ENCODE data around the gene PHLDA3.
A peak's percentile ranks its signal among the peaks of the same experiment; 100 is the strongest.
"Not testable (repeated sequence)": the region's sequence is repeated elsewhere in the genome, so short reads cannot be mapped to it uniquely, and the experiment has no call there.

The PHLDA3 gene

DNA sequence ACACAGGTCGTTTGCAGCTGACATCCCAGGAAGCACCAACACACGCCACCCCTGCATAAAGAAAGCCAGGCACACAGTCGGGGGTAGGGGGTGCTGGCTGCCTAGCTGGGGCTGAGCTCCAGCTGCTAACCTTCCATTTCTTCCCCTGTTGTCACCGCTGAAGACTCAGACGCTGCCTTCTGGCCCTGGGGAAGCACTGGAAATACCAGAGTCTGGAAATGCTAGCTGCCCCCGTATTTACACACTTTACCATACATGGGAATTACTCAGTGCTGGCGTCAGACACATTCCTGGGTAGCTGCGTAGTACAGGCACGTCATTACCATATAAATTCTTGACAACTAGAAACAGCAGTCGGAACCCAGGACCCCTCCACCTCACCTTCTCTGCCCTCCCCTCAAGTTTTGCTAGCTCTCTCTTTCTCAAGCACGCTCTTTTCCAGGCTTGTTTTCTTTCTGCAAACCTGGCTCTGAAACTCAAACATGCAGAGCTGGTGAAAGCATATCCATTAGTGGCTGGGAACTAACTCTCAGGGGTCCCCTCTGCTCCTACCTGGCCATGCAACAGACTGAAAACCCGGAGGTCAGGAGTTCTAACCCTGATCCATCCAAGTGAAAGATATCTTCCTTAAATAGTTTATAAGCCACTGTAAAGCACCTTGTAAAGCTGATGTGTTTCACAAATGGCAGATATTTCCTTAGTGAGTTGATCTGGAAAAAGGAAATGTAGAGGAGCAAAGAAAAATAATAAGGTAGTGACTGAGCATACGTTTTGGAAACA lies 34.6 kb upstream of the PHLDA3 start:
- no peak for DNase-seq

DNA sequence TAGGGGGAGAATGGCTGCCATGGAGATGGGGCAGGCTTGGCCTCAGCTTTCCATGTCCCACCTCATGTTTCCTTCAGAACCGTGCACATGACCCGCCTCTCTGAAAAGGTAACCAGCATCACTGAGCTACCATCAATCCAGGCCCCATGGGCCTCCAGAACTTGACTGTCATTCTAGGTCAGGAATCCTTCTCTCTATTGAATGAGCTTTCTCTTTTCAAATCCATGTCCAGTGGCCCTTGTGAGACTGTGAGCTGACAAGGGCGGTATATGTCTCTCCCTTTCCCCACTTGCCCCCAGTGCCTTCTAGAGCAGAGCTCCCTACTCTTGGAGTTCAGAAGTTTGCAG lies 33.5 kb upstream of the PHLDA3 start:
- no peak for DNase-seq

DNA sequence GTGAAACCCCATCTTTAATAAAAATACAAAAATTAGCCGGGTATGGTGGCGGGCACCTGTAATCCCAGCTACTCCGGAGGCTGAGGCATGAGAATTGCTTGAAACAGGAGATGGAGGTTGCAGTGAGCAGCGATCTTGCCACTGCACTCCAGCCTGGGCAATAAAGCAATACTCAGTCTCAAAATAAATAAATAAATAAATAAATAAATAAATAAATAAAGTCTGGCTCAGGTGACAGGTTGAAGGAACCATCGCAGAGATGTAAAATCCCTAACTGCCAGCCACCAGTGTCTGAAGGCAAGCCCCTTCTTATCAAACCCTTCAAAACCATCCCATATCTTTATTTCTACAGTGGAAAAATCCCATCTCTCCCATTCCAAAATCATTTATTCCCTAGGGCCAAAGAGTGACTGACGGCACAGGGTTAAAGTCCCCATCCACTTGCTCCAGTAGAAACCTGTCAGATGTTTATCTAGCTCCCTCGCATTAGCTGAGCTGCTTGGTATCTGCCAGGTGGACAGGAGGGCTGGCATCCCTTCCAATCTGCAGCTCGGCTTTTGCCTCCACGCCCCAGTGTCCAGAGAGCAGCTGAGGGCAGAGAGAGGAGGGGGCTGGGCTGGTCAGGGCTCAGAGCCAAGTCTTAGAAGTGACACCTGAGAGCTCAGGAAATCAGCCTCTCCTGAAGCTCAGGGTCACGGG lies 33.0 kb upstream of the PHLDA3 start:
- peak; percentile 94 for DNase-seq

DNA sequence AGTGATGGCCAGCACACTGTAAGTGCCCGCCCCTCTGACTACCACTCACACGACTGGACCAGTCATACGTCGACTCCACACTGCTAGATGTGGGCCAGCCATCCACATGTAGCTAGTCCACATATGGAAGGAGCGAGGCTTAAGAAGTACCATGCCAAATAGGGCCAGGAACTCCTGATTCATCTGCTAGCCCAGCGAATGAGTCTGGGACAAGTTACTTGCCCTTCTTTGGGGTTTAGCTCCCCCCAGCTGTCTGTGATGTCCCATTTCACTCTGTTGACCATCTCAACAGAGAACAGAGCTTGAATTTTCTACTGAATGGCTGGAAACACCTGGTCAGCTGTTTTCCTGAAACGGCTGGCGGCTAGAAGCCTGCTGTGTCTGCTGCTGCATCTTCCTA lies 32.2 kb upstream of the PHLDA3 start:
- DNase-seq, result no peak

DNA sequence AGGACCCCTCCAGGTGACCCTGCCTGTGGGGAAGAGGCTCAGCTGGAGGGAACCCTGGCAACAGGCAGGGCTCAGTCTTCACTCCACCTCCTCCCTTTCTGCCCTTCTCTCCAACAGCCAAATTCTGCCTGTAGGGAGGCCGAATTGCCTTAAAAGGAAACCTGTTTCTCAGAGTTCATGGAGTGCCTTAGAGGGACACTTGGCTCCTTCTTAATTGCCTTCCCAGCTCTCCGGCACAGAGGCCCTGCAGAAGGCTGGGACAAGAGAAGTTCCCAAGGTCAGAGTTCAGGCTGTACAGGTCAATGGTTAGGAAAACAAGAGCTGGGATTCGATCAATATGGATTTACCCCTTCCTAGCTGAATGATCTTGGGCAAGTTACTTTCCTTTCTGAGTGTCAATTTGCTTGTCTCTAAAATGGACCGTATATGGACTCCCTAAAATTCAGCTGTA lies 31.7 kb upstream of the PHLDA3 start:
- no peak for DNase-seq

DNA sequence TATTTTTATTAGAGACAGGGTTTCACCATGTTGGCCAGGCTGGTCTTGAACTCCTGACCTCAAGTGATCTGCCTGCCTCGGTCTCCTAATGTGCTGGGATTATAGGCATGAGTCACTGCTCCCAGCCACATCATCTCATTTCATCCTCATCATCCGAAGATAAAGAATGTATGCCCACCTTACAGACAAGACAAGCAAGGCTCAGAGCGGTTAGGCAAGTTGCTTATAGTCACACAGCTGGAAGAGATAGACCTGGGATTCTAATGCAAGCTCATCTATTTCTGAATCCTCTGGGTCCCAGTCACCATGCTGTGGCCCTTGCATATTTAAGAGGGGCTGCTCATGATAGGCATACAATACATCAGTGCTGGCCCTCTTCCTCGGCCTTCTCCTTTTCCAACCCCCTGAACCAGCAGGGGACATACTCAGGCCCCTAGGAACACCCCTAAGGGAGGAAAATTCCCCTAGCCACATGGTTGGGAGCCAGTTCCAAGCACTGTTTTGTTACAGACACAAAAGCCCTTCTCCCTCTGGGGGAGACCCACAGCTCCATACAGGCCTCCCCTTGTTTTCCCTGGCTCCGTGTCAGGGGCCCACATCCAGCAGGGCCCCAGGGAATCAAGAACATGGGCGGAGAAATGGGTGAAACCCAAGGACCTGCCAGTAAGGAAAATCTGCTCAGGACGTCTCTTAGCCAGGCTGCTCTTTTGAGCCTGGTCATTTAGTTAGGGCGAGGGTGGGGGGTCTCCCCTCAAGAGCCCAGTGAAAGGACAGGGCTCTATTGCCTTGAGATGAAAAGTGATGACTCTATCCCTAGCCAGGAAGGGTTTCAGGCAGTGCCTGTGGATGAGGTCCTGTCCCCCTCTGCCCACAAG lies 31.0 kb upstream of the PHLDA3 start:
- no peak for DNase-seq

DNA sequence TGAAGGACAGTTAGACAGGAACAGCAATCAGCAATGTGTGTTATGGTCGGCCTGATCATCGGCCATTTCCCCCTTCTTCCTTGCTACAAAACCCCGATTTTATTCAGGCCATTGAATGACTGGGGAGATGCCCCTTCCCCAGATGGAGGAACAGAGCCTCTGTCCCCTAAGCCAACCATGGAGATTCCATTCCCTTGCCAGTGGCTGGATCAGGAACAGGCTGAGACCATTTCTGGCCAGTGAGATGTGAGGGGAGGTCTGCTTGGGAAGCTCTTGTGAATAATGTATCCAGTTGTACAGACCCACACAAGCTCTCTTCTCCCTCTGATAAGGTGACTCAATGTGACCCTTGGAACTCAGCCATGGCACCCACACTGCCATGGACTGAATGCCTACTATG lies 30.2 kb upstream of the PHLDA3 start:
- no peak for DNase-seq

DNA sequence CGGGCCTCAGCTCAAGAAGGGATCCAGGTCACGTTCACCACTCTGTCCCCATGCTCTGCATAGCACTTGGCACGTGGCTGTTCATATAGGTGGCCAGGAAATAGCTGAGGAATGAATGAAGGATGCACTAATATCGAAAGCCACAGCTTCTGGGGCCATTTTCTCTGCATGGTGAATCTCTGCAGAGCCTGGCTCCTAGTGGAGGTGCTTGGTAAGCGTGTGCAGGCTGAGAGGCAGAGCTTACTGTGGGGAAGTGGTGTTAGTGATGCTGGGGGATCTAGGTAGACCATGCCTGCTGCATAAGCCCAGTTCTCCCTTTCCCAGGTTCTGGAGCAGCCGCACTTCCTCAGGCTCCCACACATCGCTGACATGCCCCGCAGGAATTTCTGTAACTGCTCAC lies 29.6 kb upstream of the PHLDA3 start:
- no peak for DNase-seq

DNA sequence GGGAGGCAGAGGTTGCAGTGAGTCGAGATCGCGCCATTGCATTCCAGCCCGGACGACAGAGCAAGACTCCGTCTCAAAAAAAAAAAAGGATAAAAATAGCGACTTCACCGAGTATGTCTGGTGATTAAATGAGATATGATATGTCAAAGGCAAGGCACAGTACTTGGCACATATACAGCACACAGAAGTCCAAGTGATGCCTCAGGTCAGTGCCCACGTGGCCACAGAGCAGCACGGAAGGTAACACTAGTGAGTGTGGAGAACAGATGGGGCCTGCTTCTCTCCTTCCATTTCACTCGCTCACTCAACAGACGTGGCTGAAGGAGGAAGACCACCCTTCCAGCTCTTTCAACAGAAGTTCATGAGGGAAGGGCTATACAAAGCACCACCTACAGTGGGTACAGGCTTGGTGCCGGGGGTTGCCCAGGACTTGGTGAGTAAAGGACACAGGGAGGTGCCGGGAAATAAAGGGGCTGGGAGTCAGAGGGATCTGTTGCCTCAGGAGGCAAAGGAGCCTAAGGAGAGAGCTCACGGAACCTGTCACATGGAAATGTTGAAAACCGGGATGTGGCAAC lies 29.0 kb upstream of the PHLDA3 start:
- no peak for DNase-seq

DNA sequence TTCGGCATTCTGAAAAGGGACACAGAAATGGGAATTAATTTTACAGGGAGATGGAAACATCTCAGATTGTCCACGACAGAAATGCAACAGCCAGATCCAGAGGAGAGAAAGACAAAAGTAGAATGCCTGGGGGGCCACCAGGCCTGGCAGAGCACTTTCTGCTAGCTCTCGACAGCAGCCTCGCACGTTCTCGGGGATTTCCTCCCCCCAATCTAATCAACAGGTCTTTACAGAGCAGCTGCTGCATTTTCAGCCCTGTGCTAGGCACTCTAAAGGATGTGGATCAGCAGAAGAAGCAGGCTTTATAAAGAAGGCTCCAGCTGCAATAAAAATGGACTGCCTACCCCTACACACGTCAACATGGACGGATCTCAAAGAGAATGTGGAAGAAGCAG lies 27.3 kb upstream of the PHLDA3 start:
- no peak for DNase-seq

DNA sequence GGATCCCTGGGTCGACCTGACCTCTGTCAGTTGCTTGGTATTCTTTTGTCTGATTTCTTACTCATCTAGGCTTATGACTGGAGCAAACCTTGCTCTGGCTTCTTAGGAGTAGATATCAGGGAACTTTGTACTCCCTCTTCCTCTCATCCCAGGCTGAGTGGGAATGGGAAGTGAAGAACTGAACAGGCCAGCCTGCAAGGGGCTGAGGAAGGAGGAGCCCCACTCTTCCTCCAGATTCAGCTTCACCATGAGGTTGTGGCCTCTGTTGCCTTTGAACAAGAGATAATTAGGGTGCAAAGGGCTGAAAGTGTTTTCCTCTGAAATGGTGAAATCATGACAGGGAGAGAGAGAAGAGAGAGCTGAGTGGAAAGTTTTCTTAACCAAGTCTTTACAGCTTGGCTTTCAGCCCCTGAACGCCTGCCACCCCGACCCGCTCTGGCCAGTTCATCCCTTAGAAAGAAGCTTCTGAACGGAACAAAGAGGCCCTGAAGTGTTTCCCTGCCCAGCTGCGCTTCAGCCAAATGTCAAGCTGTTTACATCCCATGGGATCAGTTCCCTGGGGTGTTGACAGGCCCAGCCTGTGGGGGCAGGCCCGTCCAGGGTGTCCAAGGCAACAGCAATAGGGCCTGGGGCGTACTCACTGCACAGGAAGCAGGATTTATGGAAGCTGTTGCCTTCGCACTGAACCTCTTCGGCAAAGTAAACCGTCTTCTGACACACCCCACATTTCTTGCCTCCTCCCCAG lies 26.7 kb upstream of the PHLDA3 start:
- DNase-seq, result peak; percentile 79

DNA sequence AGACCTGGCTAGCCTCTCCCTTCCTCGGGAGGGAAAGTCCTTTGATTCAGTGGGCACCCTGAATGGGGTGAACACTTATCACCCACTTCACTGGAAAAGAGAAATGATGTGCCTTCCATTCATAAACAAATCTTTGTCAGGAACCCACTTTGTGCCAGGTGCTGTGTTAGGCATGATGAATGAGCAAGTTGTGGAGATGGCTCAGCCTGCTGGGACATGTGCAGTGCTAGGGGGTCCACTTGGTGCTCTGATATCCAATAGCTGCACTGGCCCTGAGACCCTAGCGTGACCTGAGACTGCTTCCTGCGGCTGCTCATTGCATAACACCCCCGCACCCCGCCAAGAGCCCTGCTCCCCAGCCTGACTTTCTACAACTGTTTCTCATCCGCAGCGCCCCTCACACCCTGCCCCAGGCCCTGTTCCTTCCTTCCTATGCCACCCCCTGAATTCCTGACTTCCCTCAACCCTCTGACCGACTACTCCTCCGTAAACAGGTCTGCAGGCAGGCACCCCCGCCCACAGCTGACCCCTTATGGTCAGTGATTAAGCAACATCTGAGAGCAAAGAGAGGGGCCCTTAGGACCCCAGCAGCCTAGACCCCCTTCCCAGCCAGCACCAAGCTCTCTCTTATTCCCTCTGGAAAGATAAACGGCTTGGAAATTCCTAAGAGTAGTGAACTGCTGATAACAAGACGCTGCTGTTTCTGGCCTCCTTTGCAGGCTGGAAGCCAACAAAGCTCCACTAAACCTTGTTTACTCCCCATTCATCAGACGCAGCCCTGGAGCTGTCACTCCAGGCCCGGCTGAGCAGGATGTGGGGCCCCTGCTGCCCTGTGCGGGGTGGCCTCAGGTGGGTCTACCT lies 25.0 kb upstream of the PHLDA3 start:
- no peak for DNase-seq

DNA sequence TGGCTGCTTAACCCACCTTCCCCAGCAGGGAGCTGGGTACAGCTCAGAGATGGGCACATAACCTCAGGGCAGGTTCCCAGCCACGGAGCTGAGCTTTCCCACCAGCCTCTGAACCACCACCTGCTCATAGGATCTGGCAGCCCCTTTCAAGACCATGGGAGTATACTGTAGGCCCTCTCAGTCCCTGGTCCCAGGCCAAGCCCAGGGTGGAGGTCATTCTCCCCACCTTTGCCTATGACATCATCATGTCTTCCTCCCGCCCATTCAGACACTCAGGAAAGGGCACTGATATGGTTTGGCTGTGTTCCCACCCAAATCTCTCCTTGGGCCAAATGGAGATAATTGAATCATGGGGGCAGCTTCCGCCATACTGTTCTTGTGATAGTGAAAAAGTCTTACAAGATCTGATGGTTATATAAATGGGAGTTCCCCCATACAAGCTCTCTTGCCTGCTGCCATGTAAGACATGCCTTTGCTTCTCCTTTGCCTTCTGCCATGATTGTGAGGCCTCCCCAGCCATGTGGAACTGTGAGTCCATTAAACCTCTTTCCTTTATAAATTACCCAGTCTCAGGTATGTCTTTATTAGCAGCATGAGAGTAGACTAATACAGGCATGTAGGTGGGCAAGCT lies 24.2 kb upstream of the PHLDA3 start:
- DNase-seq, result not testable (repeated sequence)

DNA sequence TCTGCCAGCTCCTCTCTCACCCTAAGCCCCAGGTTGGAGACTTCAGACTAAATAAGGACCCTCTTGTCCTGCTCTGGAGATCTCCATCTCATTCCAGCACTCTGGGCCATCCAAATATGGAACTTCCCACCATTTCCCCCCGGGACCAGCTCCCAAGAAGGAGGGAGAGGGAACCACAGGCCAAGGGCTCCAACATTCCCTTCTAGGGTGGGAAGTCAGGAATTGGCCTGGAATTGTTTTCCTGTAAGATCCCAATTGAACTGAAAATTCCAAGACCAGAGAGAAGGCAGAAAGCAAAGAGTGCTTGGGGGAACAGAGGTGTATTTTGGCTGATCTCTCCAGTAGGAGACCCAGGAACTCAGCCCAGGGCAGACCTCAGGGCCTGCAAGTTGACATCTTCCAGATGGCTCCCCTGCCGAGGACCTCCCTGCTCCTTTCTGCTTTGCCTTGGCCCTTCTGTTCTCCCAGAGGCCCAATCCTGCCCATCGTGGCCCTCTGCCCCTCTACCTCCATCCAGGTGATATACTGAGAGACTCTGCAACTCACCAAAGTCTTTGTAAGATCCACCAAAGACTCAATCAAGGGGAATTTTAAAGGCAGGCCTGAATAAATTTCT lies 23.0 kb upstream of the PHLDA3 start:
- DNase-seq, result no peak

DNA sequence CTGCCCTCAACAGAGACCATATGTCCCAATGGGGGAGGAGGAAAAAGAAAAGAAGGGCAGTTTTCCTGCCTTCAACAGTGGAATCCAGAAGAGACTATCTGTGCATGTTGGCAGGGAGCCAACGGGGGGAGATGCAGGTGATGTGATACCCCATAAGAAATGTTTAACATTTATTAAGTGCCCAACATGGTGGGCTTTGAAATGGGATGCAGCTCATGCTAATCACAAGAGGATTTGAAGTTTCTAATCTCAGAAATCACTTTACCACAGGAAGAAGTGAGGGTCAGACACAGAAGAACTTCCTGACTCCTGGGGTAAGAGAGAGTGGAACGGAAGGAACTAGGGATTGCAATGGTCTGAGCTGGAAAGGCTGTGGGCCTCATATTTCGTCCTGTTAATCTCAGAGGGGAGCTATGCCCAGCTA lies 21.7 kb upstream of the PHLDA3 start:
- DNase-seq, result no peak

DNA sequence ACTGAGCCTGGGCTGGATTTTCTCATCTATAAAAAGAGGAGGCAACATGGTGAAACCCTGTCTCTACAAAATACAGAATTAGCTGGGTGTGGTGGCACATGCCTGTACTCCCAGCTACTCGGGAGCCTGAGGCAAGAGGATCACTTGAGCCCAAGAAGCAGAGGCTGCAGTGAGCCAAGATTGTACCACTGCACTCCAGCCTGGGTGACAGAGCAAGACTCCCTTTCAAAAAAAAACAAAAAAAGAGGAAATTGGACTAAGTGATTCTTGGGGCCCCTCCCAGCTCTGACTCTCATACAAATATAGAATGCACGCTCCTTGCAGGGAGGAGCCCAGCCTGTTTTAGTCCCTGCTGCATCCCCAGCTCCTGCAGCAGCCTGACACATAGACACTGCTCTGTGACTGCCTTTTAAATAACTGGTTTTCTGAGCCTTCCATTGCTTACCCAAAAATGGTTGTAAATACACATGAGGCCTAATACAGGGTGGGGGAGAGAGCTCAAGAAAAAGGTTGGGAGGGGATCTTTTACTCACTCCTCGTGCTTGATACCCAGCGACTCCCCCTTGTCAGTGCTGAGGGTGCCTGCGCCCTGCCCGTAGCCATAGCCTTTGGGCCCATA lies 20.8 kb upstream of the PHLDA3 start:
- DNase-seq, result no peak

DNA sequence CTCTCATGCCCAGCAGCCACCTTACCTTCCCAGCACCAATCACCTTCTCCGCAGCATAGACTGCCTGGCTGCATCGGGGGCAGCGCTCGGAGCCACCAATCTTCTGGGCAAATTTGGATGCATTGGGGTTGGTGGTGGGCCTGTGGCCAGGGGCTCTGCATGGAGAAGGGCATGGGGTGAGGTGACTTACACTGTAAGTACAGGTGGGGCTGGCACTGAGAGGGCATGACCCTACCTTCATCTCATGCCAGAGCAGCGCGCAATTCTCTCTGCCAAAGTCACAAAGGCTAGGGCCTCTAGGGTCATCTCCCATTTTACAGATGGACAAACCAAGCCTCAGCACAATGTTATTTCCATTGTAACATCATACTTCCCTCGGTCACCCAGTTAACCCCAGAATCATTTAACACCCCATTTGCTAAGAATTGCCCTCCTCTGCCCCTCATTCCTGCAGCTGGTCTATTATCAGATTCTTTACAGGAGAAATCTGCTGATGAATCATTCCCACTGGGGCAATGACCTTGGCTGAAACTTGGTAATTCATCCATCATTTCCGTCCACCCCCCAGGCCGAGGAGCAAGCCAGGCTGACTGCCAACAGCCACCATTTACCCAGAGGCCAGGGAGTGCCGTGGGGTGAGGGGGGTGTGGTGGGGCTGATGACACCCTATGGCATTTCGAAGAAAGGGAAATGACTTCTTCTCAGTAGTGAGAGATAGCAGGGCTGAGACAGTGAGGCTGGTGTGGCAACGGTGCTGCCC lies 20.0 kb upstream of the PHLDA3 start:
- DNase-seq, result no peak

DNA sequence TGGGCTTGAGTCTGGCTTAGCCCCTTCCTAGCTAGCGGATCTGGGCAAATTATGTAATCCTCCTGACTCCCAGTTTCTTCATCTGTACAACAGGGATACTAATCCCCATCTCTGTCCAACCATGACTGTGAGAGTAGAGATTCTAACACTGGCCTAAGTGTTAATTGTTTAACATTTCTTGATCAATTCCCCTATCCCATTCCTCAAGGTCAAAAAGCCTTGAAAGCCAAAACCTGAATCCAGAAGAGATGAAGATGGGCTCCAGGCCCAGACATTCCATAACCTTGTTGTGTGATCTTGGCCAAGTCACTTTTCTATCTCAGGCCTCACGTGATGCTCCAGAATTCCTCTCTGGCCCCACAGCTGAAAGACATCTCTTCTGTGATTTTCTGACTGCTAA lies 18.8 kb upstream of the PHLDA3 start:
- no peak for DNase-seq

DNA sequence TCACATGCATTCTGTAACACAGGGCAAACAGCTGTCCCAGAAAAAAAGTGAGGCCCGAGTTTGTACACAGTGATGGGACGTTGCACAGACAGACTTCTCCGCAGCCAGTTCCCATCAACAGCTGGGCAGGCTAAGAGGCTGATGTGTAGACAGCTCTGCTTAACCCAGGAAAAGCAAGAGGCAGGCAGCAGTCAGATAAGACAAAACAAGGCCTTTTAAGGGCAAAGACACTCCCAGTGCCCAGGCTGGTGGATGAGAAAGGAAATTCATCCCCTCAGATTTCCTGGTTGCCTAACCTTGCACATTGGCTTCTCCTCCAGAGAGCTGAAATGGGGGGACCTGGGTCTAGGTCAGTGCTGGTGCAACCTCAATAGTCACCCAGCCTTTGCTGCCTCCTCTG lies 17.2 kb upstream of the PHLDA3 start:
- no peak for DNase-seq
